ENCODE results near the gene ZNF536.

- TF ChIP-seq ZNF121 (CRISPR knock-in tag; conservative IDR thresholded peaks at IDR 0.05) (no peak), CTCF (IDR thresholded peaks at IDR 0.05 in 2 of 3, conservative IDR thresholded peaks at IDR 0.05 in 1 of 3; ENCODE audit: insufficient read depth in 2 of 3, low read depth in 1 of 3, low read length in 3 of 3) (no peak), PHF8 (IDR thresholded peaks at IDR 0.05; ENCODE audit: borderline replicate concordance, low read length) (no peak), FOXA3 (CRISPR knock-in tag; conservative IDR thresholded peaks at IDR 0.05 in 1 of 2, IDR thresholded peaks at IDR 0.05 in 1 of 2) (no peak), JUNB (CRISPR knock-in tag; conservative IDR thresholded peaks at IDR 0.05) (no peak), ZNF644 (tag; IDR thresholded peaks at IDR 0.05; ENCODE audit: low read depth) (no peak), BCOR (IDR thresholded peaks at IDR 0.05) (no peak), DIDO1 (tag; IDR thresholded peaks at IDR 0.05; ENCODE audit: low read depth) (no peak)
These were observed 224.7 kb downstream of the ZNF536 start for GRCh38 chr19:30596813-30597399.
